HEK293 (cell line): ENCODE measurements around the gene EFCAB8.

Experiments
- CTCF ChIP-seq: fragments of 450-650 bp; formaldehyde crosslinking; IDR thresholded peaks from 2 replicates; pipeline ENCODE4 v1.5.1; 2016; ENCODE audit warnings: missing biosample characterization, missing genetic modification characterization
- YY2 ChIP-seq: fragments of 450-650 bp; formaldehyde crosslinking; IDR thresholded peaks from 2 replicates; pipeline ENCODE4 v1.5.1; 2016; ENCODE audit warnings: missing biosample characterization, missing genetic modification characterization
- ZBTB7A ChIP-seq: fragments of 450-650 bp; formaldehyde crosslinking; IDR thresholded peaks from 2 replicates; pipeline ENCODE4 v1.5.1; 2016; ENCODE audit warnings: low read depth, missing biosample characterization, missing genetic modification characterization
- ZBTB8A ChIP-seq: fragments of 450-650 bp; formaldehyde crosslinking; IDR thresholded peaks from 2 replicates; pipeline ENCODE4 v1.5.1; 2016; ENCODE audit warnings: missing biosample characterization, missing genetic modification characterization
- ZNF140 ChIP-seq: fragments of 450-650 bp; formaldehyde crosslinking; IDR thresholded peaks from 2 replicates; pipeline ENCODE4 v1.5.1; 2016; ENCODE audit warnings: missing biosample characterization, missing genetic modification characterization
- ZNF664 ChIP-seq: fragments of 450-650 bp; formaldehyde crosslinking; IDR thresholded peaks from 2 replicates; pipeline ENCODE4 v1.5.1; 2016; ENCODE audit warnings: missing biosample characterization, missing genetic modification characterization

- no peak for TF ChIP-seq ZBTB7A (tag by site-specific recombination)
- TF ChIP-seq CTCF: no peak
- TF ChIP-seq ZNF664 (tag by site-specific recombination): no peak
- no peak for TF ChIP-seq ZNF140 (tag by site-specific recombination)
- no peak for TF ChIP-seq YY2 (tag by site-specific recombination)
- no peak for TF ChIP-seq ZBTB8A (tag by site-specific recombination)
Measured at GRCh38 chr20:32990426-32990825, 131.7 kb downstream of the EFCAB8 start.
